H1 (cell line): ENCODE measurements around the gene ARL5C. TPM values are rescaled to one million over a fixed set of nuclear protein-coding genes. Genes with fewer than 3 reads are reported as not detected.

Experiments used
- BCL11A ChIP-seq, 2 experiments: IDR thresholded peaks; one replicate each; pipeline ENCODE4 v1.6.1; 2011; ENCODE audit warnings: low read depth in 2 of 2, low read length in 2 of 2, mild to moderate bottlenecking in 2 of 2
- CBX5 ChIP-seq: fragments of 300-800, 300-1000 bp; sonication (generic); IDR thresholded peaks from 2 replicates; pipeline ENCODE4 v1.7.1; 2016; ENCODE audit warnings: antibody characterized with exemption, low read length, low read depth
- CEBPB ChIP-seq: IDR thresholded peaks from 2 replicates; pipeline ENCODE4 v1.6.1; 2012; ENCODE audit warnings: low read depth, low read length
- EGR1 ChIP-seq: IDR thresholded peaks from 2 replicates; pipeline ENCODE4 v1.6.1; 2011; ENCODE audit warnings: low read depth, low read length, borderline replicate concordance
- EP300 ChIP-seq, 2 experiments: IDR thresholded peaks; 1 replicate in 1 of 2; 2 replicates in 1 of 2; pipeline ENCODE4 v1.6.1; 2011 to 2012; ENCODE audit warnings: low read depth in 2 of 2, low read length in 2 of 2, mild to moderate bottlenecking in 2 of 2, borderline replicate concordance in 1 of 2, inconsistent platforms in 1 of 2, moderate library complexity in 1 of 2
- JUND ChIP-seq: IDR thresholded peaks from 2 replicates; pipeline ENCODE4 v1.6.1; 2011; ENCODE audit warnings: mild to moderate bottlenecking, improper control_type of control experiment, low read length
- MAFK ChIP-seq: IDR thresholded peaks from 2 replicates; pipeline ENCODE4 v1.6.1; 2012; ENCODE audit warnings: low read depth, mild to moderate bottlenecking, improper control_type of control experiment, low read length
- MAX ChIP-seq: IDR thresholded peaks from 2 replicates; pipeline ENCODE4 v1.6.1; 2012; ENCODE audit warnings: inconsistent platforms
- NRF1 ChIP-seq: IDR thresholded peaks from 2 replicates; pipeline ENCODE4 v1.6.1; 2011; ENCODE audit warnings: mild to moderate bottlenecking, low read depth, low read length, improper control_type of control experiment
- POLR2A ChIP-seq, 2 experiments: IDR thresholded peaks; 1 replicate in 1 of 2; 2 replicates in 1 of 2; pipeline ENCODE4 v1.6.1; 2011; ENCODE audit warnings: low read depth in 2 of 2, low read length in 2 of 2, mild to moderate bottlenecking in 2 of 2; ENCODE audit errors: control extremely low read depth in 1 of 2
- RAD21 ChIP-seq, 2 experiments: IDR thresholded peaks in 1 of 2; conservative IDR thresholded peaks in 1 of 2; 2 replicates each; pipeline ENCODE4 v1.6.1; 2011; ENCODE audit warnings: low read depth in 2 of 2, low read length in 2 of 2, improper control_type of control experiment in 1 of 2, inconsistent platforms in 1 of 2, mild to moderate bottlenecking in 1 of 2, moderate library complexity in 1 of 2
- RFX5 ChIP-seq: IDR thresholded peaks from 2 replicates; pipeline ENCODE4 v1.6.1; 2011; ENCODE audit warnings: low read depth, low read length, improper control_type of control experiment, borderline replicate concordance
- SIN3A ChIP-seq, 2 experiments: IDR thresholded peaks in 1 of 2; conservative IDR thresholded peaks in 1 of 2; 2 replicates each; pipeline ENCODE4 v1.6.1; 2011 to 2012; ENCODE audit warnings: low read length in 2 of 2, improper control_type of control experiment in 1 of 2, low read depth in 1 of 2, mild to moderate bottlenecking in 1 of 2
- SIRT6 ChIP-seq: IDR thresholded peaks from one replicate; pipeline ENCODE4 v1.7.1; 2012; ENCODE audit warnings: low read length, inconsistent platforms
- SP2 ChIP-seq: IDR thresholded peaks from 2 replicates; pipeline ENCODE4 v1.6.1; 2012; ENCODE audit warnings: mild to moderate bottlenecking, low read length, inconsistent platforms
- TCF12 ChIP-seq: IDR thresholded peaks from 2 replicates; pipeline ENCODE4 v1.6.1; 2011; ENCODE audit warnings: low read depth, mild to moderate bottlenecking, low read length
- TEAD4 ChIP-seq: IDR thresholded peaks from 2 replicates; pipeline ENCODE4 v1.6.1; 2012; ENCODE audit warnings: low read depth, low read length, inconsistent platforms, mixed read lengths
- ZNF274 ChIP-seq: IDR thresholded peaks from 2 replicates; pipeline ENCODE4 v1.7.0; 2012; ENCODE audit warnings: low read length, borderline replicate concordance; ENCODE audit errors: extremely low read depth
- polyA plus RNA-seq, 7 experiments: library from polyadenylated mRNA; depleted of rRNA in 3 of 7; stranded (reverse) in 5 of 7; unstranded in 2 of 7; fragments of >200 nt in 5 of 7; fragments of 200-250 nt in 2 of 7; gene quantifications; 1 replicate in 5 of 7; 2 replicates in 1 of 7; 4 replicates in 1 of 7; pipeline versions ENCODE4 v1.2.1 to v1.2.3, GENCODE V29; 2011 to 2013; ENCODE audit warnings: missing spikeins in 2 of 7, mixed read lengths in 2 of 7
- total RNA-seq: library from RNA; stranded (reverse); fragmentation: NEBNext Ultra II Directional; extraction: Animal tissue kit (Norgen Biotek cat#: 25700); gene quantifications from 2 replicates; pipeline ENCODE4 v1.2.1, GENCODE V29; 2021

Gene ARL5C
- total and polyA plus RNA-seq, 2 of the 8 experiments (the other 6 are each of a cell fraction or from before 2014, with no cell fraction given), result not detected

DNA sequence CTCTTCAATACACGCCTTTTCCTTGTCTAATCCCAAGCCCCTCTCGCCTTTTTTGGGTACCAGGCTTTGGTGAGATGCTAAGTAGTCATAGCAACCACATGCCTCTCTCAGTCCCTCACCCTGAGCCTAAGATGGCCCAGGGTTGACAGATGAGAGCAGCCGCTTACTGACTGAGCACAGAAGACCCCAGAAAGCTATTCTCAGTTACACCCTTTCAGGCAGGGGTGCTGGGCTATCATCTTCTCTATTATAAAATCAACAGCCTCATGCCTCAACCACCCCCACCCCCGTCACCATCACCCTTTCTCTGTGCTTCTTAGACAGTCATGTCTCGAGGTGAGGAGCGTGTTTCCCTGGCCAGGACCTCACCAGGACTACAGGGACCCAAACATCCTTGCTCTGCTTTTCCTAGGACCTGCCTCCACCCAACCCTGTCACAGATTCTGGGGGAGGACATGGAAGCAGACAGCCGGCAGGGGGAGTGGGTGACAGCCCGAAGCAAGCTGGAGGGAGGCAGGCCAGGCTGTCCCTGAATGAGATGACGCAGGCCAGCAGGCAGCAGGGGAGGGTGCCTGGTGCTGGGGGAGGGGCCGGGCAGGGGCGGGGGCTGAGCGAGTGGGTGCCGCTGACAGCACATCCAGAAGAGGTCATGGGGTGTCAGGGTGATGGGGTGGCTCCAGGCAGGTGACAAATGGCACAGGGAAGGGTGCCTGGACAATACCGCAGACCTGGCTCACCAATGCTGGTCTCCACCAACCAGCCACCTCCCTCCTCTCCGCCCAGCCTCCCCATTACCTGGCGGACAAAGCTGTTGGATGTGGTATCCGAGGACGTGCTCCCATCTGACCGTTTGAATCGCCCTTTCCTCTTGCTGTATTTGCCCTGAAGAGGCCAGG is 28.4 kb upstream of the ARL5C start (continued):
- TF ChIP-seq MAFK, result no peak
- no peak for TF ChIP-seq RFX5
- no peak for TF ChIP-seq EP300 (IDR thresholded peaks at IDR 0.05; ENCODE audit: borderline replicate concordance in 1 of 2, low read depth in 2 of 2, low read length in 2 of 2)
- no peak for TF ChIP-seq POLR2A (IDR thresholded peaks at IDR 0.05; ENCODE audit: control extremely low read depth in 1 of 2, low read depth in 2 of 2, low read length in 2 of 2)
- no peak for TF ChIP-seq BCL11A (IDR thresholded peaks at IDR 0.05; ENCODE audit: low read depth in 2 of 2, low read length in 2 of 2)
- TF ChIP-seq TEAD4, result no peak
- no peak for TF ChIP-seq ZNF274
- TF ChIP-seq NRF1, result no peak
- no peak for TF ChIP-seq JUND
- TF ChIP-seq EGR1, result no peak
- no peak for TF ChIP-seq TCF12
- TF ChIP-seq CEBPB, result no peak
- TF ChIP-seq RAD21 (IDR thresholded peaks at IDR 0.05 in 1 of 2, conservative IDR thresholded peaks at IDR 0.05 in 1 of 2; ENCODE audit: low read depth in 2 of 2, low read length in 2 of 2), result peak in 1 of 2 experiments; percentile 36; a peak in 1 of 4 replicates
- TF ChIP-seq MAX, result peak; percentile 52; the same call in 1 of the 2 replicates
- no peak for TF ChIP-seq CBX5
- no peak for TF ChIP-seq SP2
- no peak for TF ChIP-seq SIRT6
- peak in 1 of 2 experiments; percentile 40; a peak in 1 of 4 replicates for TF ChIP-seq SIN3A (conservative IDR thresholded peaks at IDR 0.05 in 1 of 2, IDR thresholded peaks at IDR 0.05 in 1 of 2; ENCODE audit: low read depth in 1 of 2, low read length in 2 of 2)
- TF ChIP-seq, all 59 proteins: peak for 5
